Glutamatergic neuron (in vitro differentiated cells): ENCODE results near the gene CLEC18A. TPM values are rescaled to one million over a fixed set of nuclear protein-coding genes. Genes with fewer than 3 reads are reported as not detected.
A peak's percentile ranks its signal among the peaks of the same experiment; 100 is the strongest.

ENCODE experiments used
- DNase-seq: peaks from one replicate; pipeline ENCODE4 v3.0.0; 2022
- H3K27ac Mint-ChIP-seq: one replicate; pipeline ENCODE4 v1.8.0; 2020; ENCODE audit warnings: mild to moderate bottlenecking, mixed read lengths, inconsistent platforms; ENCODE audit not compliant: unreplicated experiment
- H3K27me3 Mint-ChIP-seq: one replicate; pipeline ENCODE4 v1.8.0; 2020; ENCODE audit warnings: mild to moderate bottlenecking, moderate library complexity, mixed read lengths, inconsistent platforms; ENCODE audit not compliant: unreplicated experiment
- H3K36me3 Mint-ChIP-seq: one replicate; pipeline ENCODE4 v1.8.0; 2020; ENCODE audit warnings: mild to moderate bottlenecking, mixed read lengths, inconsistent platforms; ENCODE audit not compliant: unreplicated experiment
- H3K4me1 Mint-ChIP-seq: one replicate; pipeline ENCODE4 v1.8.0; 2020; ENCODE audit warnings: mild to moderate bottlenecking, low read depth, mixed read lengths, inconsistent platforms; ENCODE audit not compliant: unreplicated experiment
- H3K4me3 Mint-ChIP-seq: one replicate; pipeline ENCODE4 v1.8.0; 2020; ENCODE audit warnings: mild to moderate bottlenecking, mixed read lengths, inconsistent platforms; ENCODE audit not compliant: unreplicated experiment
- H3K9me3 Mint-ChIP-seq: one replicate; pipeline ENCODE4 v1.8.0; 2020; ENCODE audit warnings: mild to moderate bottlenecking, moderate library complexity, mixed read lengths, inconsistent platforms; ENCODE audit not compliant: unreplicated experiment
- CTCF ChIP-seq: fragments of 200-600 bp; sonication (generic); IDR thresholded peaks from one replicate; pipeline ENCODE4 v1.5.0; 2021; ENCODE audit not compliant: partially characterized antibody, unreplicated experiment
- total RNA-seq: library from RNA; stranded (reverse); fragmentation: NEBNext Ultra II Directional; extraction: Animal tissue kit (Norgen Biotek cat#: 25700); gene quantifications from one replicate; pipeline ENCODE4 v1.2.1, GENCODE V29; 2021; ENCODE audit not compliant: unreplicated experiment

The CLEC18A gene
- total RNA-seq, 1 donor from 2014 or later: 2.5 TPM

DNA sequence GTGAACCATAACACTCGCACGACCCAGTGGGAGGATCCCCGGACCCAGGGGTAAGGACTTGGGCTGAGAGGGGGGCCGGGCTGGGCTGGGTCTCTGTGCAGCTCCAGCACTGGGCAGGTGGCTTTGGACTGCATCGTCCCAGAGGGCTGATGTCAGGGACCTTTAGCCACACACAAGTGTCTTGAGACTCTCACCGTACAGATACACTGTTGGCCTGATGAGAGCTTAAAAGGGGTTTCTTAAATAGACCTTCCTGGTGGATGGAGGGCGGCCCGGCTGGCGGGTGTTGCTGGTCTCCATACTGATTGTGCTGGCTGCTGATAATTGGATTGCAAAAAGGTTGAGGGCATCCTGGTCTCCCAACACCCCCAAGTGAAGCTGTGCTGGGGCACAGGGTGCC is 21.7 kb upstream of the CLEC18A start:
- Mint-ChIP-seq H3K9me3 (peaks cover 3% of the 10 kb centered on the region), H3K27me3 (peaks cover 1% of the 10 kb centered on the region), H3K27ac (no peak overlapping the region), H3K36me3 (no peaks in the 10 kb centered on the region), H3K4me1 (peaks cover 36% of the 10 kb centered on the region), H3K4me3 (peak overlapping the region; percentile 46)
- no peak for TF ChIP-seq CTCF
- DNase-seq: no peak

DNA sequence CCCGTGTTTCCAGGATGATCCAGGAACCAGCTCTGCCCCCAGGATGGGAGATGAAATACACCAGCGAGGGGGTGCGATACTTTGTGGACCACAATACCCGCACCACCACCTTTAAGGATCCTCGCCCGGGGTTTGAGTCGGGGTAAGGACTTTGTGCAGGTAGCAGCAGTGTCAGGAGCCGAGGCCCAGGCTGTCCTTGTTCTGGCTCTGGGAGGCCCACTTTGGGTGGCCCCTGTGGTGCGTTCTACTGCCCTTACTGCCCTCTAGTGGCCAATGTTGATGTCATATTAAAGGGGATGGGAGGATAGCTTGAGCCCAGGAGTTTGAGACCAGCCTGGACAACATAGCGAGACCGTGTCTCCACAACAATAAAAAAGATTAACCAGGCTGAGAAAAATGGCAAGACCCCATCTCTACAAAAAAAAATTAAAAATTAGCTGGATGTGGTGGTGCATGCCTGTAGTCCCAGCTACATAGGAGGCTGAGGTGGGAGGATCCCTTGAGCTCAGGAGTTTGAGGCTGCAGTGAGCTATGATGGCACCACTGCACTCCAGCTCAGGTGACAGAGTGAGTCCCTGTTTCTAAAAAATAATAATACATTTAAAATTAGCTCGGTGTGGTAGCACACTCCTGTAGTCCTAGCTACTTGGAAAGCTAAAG is 20.9 kb upstream of the CLEC18A start:
- Mint-ChIP-seq H3K9me3 (peaks cover 3% of the 10 kb centered on the region), H3K4me3 (no peak overlapping the region), H3K4me1 (peaks cover 35% of the 10 kb centered on the region), H3K27ac (no peak overlapping the region), H3K36me3 (no peaks in the 10 kb centered on the region), H3K27me3 (peaks cover 1% of the 10 kb centered on the region)
- TF ChIP-seq CTCF: peak; percentile 73
- no peak for DNase-seq

GRCh38 chr16:69931631-69932030 is 19.5 kb upstream of the CLEC18A start:
- Mint-ChIP-seq H3K27ac (no peak overlapping the region), H3K4me1 (peaks cover 25% of the 10 kb centered on the region), H3K9me3 (peaks cover 2% of the 10 kb centered on the region), H3K36me3 (no peaks in the 10 kb centered on the region), H3K27me3 (peaks cover 1% of the 10 kb centered on the region), H3K4me3 (no peak overlapping the region)
- TF ChIP-seq CTCF: no peak
- no peak for DNase-seq

GRCh38 chr16:69932228-69932627 is 18.9 kb upstream of the CLEC18A start:
- Mint-ChIP-seq H3K36me3 (no peaks in the 10 kb centered on the region), H3K4me1 (peaks cover 25% of the 10 kb centered on the region), H3K9me3 (peaks cover 3% of the 10 kb centered on the region), H3K27me3 (peaks cover 1% of the 10 kb centered on the region), H3K27ac (no peak overlapping the region), H3K4me3 (no peak overlapping the region)
- TF ChIP-seq CTCF: no peak
- no peak for DNase-seq

DNA sequence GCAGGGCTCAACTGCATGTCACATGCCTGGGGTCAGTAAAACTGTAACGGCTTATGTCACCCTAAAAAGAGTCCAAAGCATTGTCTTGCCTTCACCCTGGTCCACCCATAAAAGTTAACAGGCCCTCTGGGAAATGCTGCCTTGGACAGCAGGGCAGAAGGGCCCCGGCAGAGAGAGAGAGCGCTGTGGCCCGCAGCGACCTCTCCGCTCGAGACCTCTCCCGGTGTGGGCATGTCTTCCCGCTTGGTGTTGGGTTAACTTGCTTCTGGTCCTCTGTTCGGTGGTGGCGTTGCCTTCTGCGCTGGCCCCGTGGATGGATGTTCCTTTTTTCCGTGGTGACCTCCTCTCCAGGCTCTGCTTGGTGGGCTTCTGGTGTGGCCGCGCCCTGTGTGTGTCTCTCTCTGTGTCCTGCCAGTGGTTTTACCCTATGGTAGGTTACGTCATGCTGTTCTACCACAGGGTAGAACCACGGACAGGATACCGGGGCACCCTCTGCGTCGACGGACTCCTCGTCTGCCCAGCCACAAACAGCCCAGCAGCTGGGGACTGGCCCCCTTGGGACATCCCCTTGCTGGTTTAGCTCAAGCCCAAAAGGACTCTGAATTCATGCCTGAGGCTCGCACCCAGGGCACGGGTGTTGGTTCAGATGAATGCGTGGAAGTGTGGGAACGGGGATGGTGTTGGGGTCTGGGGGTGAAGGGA is 18.3 kb upstream of the CLEC18A start:
- no peak for TF ChIP-seq CTCF
- Mint-ChIP-seq H3K9me3 (peaks cover 9% of the 10 kb centered on the region), H3K27me3 (peaks cover 7% of the 10 kb centered on the region), H3K36me3 (no peaks in the 10 kb centered on the region), H3K4me3 (no peak overlapping the region), H3K4me1 (peaks cover 28% of the 10 kb centered on the region), H3K27ac (peak overlapping the region; percentile 28)
- DNase-seq: no peak
